Natural killer cell (primary cell): ENCODE measurements around the gene ABCA3. TPM values are rescaled to one million over a fixed set of nuclear protein-coding genes. Genes with fewer than 3 reads are reported as not detected.

Experiments
- ATAC-seq, 3 donors: fragments of 150-1000 bp in 2 of 3; fragments of 200-7000 bp in 1 of 3; cut with Tn5 transposase; 1 replicate in 1 of 3; 2 replicates in 2 of 3; pipeline ENCODE4 v1.10.0; 2021; ENCODE audit warnings: mild to moderate bottlenecking in 2 of 3, moderate library complexity in 2 of 3
- DNase-seq, 2 donors: peaks; one replicate each; pipeline versions ENCODE4 v3.0.0 to v3.0.0-alpha.2; 2013 to 2021; ENCODE audit warnings: mixed read lengths in 1 of 2
- H3K27ac ChIP-seq: one replicate; pipeline ENCODE4 v1.5.1; 2013; ENCODE audit warnings: mild to moderate bottlenecking, low read length
- H3K27me3 ChIP-seq: one replicate; pipeline ENCODE4 v1.6.1; 2013; ENCODE audit warnings: low read length; ENCODE audit not compliant: control insufficient read depth, insufficient read depth
- H3K36me3 ChIP-seq: one replicate; pipeline ENCODE4 v1.6.1; 2013; ENCODE audit warnings: low read length; ENCODE audit not compliant: control insufficient read depth, insufficient read depth
- H3K4me1 ChIP-seq: one replicate; pipeline ENCODE4 v1.6.1; 2013; ENCODE audit warnings: low read length; ENCODE audit not compliant: control insufficient read depth, insufficient read depth
- H3K4me3 ChIP-seq: one replicate; pipeline ENCODE4 v1.5.1; 2013; ENCODE audit warnings: low read length
- H3K9me3 ChIP-seq: one replicate; pipeline ENCODE4 v1.6.1; 2013; ENCODE audit warnings: low read length; ENCODE audit not compliant: control insufficient read depth, insufficient read depth
- H3K27ac Mint-ChIP-seq, 2 donors: one replicate each; pipeline ENCODE4 v1.8.0; 2022; ENCODE audit warnings: mild to moderate bottlenecking in 2 of 2, mixed read lengths in 2 of 2, moderate library complexity in 1 of 2
- H3K27me3 Mint-ChIP-seq, 2 donors: one replicate each; pipeline ENCODE4 v1.8.0; 2022; ENCODE audit warnings: low read depth in 2 of 2, mixed read lengths in 2 of 2
- H3K36me3 Mint-ChIP-seq: one replicate; pipeline ENCODE4 v1.8.0; 2022; ENCODE audit warnings: mixed read lengths
- H3K4me1 Mint-ChIP-seq, 2 donors: one replicate each; pipeline ENCODE4 v1.8.0; 2022; ENCODE audit warnings: mixed read lengths in 2 of 2
- H3K4me3 Mint-ChIP-seq: one replicate; pipeline ENCODE4 v1.8.0; 2022; ENCODE audit warnings: mild to moderate bottlenecking, moderate library complexity, mixed read lengths
- H3K9me3 Mint-ChIP-seq, 2 donors: one replicate each; pipeline ENCODE4 v1.8.0; 2022; ENCODE audit warnings: mixed read lengths in 2 of 2
- WGBS: methylation state at CpG from one replicate; pipeline ENCODE4 v1.1.7; 2013; ENCODE audit warnings: missing lambda C conversion rate; ENCODE audit not compliant: insufficient coverage; 5-methylcytosine and 5-hydroxymethylcytosine counted together
- intact Hi-C: fragments of 100-400 bp; cut with micrococcal nuclease; formaldehyde crosslinking; loops from one replicate; pipeline ENCODE4 v1.14.2; 2022
- total RNA-seq, 4 donors: library from RNA; stranded (reverse); fragments of 120-200 nt in 1 of 4; gene quantifications; one replicate each; pipeline versions ENCODE4 v1.2.3 to v1.2.4, GENCODE V29; 2013 to 2022
- TF ChIP-seq, protein P1 (sequence below): fragments of 200-600 bp; IDR thresholded peaks from one replicate; pipeline ENCODE4 v1.8.0; 2022; ENCODE audit warnings: antibody characterized with exemption

Gene ABCA3
- total RNA-seq, 3 donors from 2014 or later (not counting 1 experiment from before 2014, with no cell fraction given) = 12.2 to 17.5 (median 16.6) TPM

DNA sequence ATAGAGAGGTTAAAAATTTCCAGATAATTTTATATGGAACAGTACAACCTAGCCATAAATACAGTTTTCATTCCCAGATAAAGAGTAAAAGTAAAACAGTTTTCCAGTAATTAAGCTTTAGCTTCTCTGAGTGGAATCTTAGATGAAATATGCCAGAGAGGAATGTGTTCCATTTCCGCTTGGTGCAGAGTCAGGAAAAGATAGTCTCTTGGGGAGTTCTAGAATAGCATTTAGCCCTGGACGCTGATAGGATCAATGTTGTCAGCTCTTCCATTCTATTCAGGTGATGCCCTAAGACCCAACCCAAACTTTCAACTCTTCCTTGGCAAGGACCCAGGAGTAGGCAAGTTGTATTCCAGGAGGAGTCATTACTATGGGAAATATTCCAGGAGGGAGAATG is 30.9 kb upstream of the ABCA3 start:
- no peak for DNase-seq
- no peak for ATAC-seq
- H3K27ac ChIP-seq = no peak overlapping the region
- intact Hi-C loops = no loop called here
- TF ChIP-seq, protein P1, sequence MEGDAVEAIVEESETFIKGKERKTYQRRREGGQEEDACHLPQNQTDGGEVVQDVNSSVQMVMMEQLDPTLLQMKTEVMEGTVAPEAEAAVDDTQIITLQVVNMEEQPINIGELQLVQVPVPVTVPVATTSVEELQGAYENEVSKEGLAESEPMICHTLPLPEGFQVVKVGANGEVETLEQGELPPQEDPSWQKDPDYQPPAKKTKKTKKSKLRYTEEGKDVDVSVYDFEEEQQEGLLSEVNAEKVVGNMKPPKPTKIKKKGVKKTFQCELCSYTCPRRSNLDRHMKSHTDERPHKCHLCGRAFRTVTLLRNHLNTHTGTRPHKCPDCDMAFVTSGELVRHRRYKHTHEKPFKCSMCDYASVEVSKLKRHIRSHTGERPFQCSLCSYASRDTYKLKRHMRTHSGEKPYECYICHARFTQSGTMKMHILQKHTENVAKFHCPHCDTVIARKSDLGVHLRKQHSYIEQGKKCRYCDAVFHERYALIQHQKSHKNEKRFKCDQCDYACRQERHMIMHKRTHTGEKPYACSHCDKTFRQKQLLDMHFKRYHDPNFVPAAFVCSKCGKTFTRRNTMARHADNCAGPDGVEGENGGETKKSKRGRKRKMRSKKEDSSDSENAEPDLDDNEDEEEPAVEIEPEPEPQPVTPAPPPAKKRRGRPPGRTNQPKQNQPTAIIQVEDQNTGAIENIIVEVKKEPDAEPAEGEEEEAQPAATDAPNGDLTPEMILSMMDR = no peak
- Mint-ChIP-seq H3K4me3 (no peak overlapping the region), H3K4me1 (no peaks in the 10 kb centered on the region), H3K9me3 (no peaks in the 10 kb centered on the region), H3K27ac (no peak overlapping the region), H3K36me3 (no peaks in the 10 kb centered on the region), H3K27me3 (peaks cover 15 to 16% of the 10 kb centered on the region in 2 donors)
- H3K27me3 ChIP-seq = peaks cover 3% of the 10 kb centered on the region
- H3K4me3 ChIP-seq = no peak overlapping the region
- 67% methylated on average over 2 of the region's 2 CpGs for WGBS
- no peaks in the 10 kb centered on the region for H3K4me1 ChIP-seq
- no peaks in the 10 kb centered on the region for H3K36me3 ChIP-seq
- H3K9me3 ChIP-seq = no peaks in the 10 kb centered on the region

DNA sequence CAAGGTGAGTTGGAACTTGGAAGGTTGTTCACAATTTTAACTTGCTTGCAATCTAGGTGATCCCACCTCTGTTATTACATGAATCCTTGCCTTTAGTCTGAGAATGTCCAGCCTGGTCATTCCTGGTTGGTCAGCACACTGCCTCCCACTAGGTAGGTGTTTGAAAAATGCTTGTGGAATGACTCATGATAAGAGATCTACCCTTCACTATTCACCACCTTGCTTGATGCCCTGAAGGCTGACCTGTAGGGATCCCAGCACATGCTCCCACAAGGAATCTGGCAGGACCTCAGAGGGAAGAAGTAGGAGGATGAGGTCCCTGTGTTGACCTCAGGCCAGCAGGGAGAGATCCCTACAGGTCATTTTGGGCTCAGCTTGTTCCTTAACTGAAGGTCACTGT is 30.2 kb upstream of the ABCA3 start:
- intact Hi-C loops = no loop called here
- no peak overlapping the region for H3K27ac Mint-ChIP-seq
- no peak overlapping the region for H3K27ac ChIP-seq
- H3K36me3 Mint-ChIP-seq = no peaks in the 10 kb centered on the region
- TF ChIP-seq, protein P1 = no peak
- H3K9me3 ChIP-seq = no peaks in the 10 kb centered on the region
- H3K27me3 Mint-ChIP-seq = peaks cover 15 to 20% of the 10 kb centered on the region in 2 donors
- H3K4me1 Mint-ChIP-seq = no peaks in the 10 kb centered on the region
- H3K9me3 Mint-ChIP-seq = no peaks in the 10 kb centered on the region
- DNase-seq (no peak), ATAC-seq (no peak)
- no peaks in the 10 kb centered on the region for H3K4me1 ChIP-seq
- peaks cover 3% of the 10 kb centered on the region for H3K27me3 ChIP-seq
- H3K4me3 ChIP-seq = no peak overlapping the region
- no peaks in the 10 kb centered on the region for H3K36me3 ChIP-seq
- H3K4me3 Mint-ChIP-seq = no peak overlapping the region

DNA sequence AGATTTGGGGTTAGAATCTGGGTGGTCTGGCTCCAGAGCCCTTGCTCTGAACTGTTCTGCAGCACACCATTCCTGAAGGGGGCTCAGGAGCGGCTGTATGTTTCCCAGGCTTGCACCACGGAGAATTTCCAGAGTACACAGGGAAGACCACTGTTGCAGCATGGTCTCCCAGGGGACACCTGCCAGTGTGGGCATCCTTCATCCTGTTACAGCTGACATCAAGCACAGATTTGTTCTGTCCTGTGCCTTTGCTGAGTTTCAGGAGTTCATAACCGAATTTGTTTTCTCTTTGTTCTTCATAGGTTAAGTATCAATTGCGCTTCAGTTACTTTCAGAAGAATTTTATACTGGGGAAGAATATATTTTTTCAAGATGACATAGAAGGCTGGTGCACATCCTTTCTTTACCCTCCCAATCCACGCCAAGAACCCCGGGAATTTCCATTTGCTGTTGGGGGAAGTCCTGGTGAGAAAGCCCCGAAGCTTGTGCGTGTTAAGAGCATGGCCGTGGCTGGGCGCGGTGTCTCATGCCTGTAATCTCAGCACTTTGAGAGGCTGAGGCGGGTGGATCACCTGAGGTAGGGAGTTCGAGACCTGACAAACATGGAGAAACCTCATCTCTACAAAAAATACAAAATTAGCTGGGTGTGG is 26.3 kb upstream of the ABCA3 start:
- no peaks in the 10 kb centered on the region for H3K9me3 Mint-ChIP-seq

More for the DNA sequence above, 26.3 kb upstream of the ABCA3 start:
- Mint-ChIP-seq H3K4me1 (no peaks in the 10 kb centered on the region), H3K27me3 (peaks cover 19 to 20% of the 10 kb centered on the region in 2 donors), H3K4me3 (no peak overlapping the region), H3K36me3 (no peaks in the 10 kb centered on the region), H3K27ac (no peak overlapping the region)
- Histone ChIP-seq H3K9me3 (no peaks in the 10 kb centered on the region), H3K27ac (no peak overlapping the region), H3K4me1 (no peaks in the 10 kb centered on the region), H3K4me3 (no peak overlapping the region), H3K27me3 (peaks cover 8% of the 10 kb centered on the region), H3K36me3 (no peaks in the 10 kb centered on the region)
- no peak for DNase-seq
- no peak for ATAC-seq
- WGBS = 91% methylated on average over 11 of the region's 13 CpGs
- TF ChIP-seq, protein P1 = no peak
- intact Hi-C loops = no loop called here
